ENCODE results near the gene HADHA. TPM values are rescaled to one million over a fixed set of nuclear protein-coding genes. Genes with fewer than 3 reads are reported as not detected.
A peak's percentile ranks its signal among the peaks of the same experiment; 100 is the strongest.

The HADHA gene
- polyA plus RNA-seq, 1 donor: 211 TPM

GRCh38 chr2:26245231-26245732 lies 850 bp upstream of the HADHA start:
- no peak for DNase-seq

- peak; percentile 48 for DNase-seq
Measured at GRCh38 chr2:26243470-26244308, 743 bp downstream of the HADHA start.

- no peak for DNase-seq
Measured at GRCh38 chr2:26241928-26242436, 2.5 kb downstream of the HADHA start.

- no peak for DNase-seq
Measured at GRCh38 chr2:26238311-26238958, 6.0 kb downstream of the HADHA start.

GRCh38 chr2:26237868-26238267 lies 6.6 kb downstream of the HADHA start:
- no peak for DNase-seq

- DNase-seq: no peak
Measured at GRCh38 chr2:26235089-26235488, 9.3 kb downstream of the HADHA start.

- DNase-seq: no peak
Measured at GRCh38 chr2:26230806-26231205, 13.6 kb downstream of the HADHA start.

GRCh38 chr2:26229595-26229994 lies 14.8 kb downstream of the HADHA start:
- DNase-seq: no peak

GRCh38 chr2:26224095-26224494 lies 20.3 kb downstream of the HADHA start:
- DNase-seq: no peak

GRCh38 chr2:26223018-26223417 lies 21.4 kb downstream of the HADHA start:
- no peak for DNase-seq

- DNase-seq: no peak
Measured at GRCh38 chr2:26217720-26218119, 26.7 kb downstream of the HADHA start.

GRCh38 chr2:26216587-26216986 lies 27.8 kb downstream of the HADHA start:
- DNase-seq: no peak

- no peak for DNase-seq
Measured at GRCh38 chr2:26215833-26216232, 28.6 kb downstream of the HADHA start.

- DNase-seq: no peak
Measured at GRCh38 chr2:26214759-26215158, 29.7 kb downstream of the HADHA start.

- no peak for DNase-seq
Measured at GRCh38 chr2:26212011-26212410, 32.4 kb downstream of the HADHA start.

- DNase-seq: no peak
Measured at GRCh38 chr2:26203906-26204305, 40.5 kb downstream of the HADHA start.

GRCh38 chr2:26202981-26203490 lies 41.4 kb downstream of the HADHA start:
- DNase-seq: no peak

GRCh38 chr2:26197516-26197915 lies 46.9 kb downstream of the HADHA start:
- no peak for DNase-seq

- no peak for DNase-seq
Measured at GRCh38 chr2:26196683-26197418, 47.6 kb downstream of the HADHA start.

GRCh38 chr2:26195040-26195984 lies 49.1 kb downstream of the HADHA start:
- DNase-seq: no peak

- no peak for DNase-seq
Measured at GRCh38 chr2:26193578-26194231, 50.7 kb downstream of the HADHA start.
